Mesenteric fat pad (tissue), 1 donor: Measurements from ENCODE around the gene KHDC3L. TPM values are rescaled to one million over a fixed set of nuclear protein-coding genes. Genes with fewer than 3 reads are reported as not detected.
A peak's percentile ranks its signal among the peaks of the same experiment; 100 is the strongest.

Experiments
- DNase-seq: peaks from one replicate; pipeline ENCODE4 v3.0.0-alpha.2; 2020; ENCODE audit warnings: low spot score
- long read RNA-seq: library from polyadenylated mRNA; unstranded; transcript quantifications from one replicate; pipeline ENCODE4 v2.0.0, GENCODE V29; 2020
- total RNA-seq: library from RNA; stranded (reverse); fragmentation: NEBNext Ultra II Directional; extraction: Animal tissue kit (Norgen Biotek cat#: 25700); gene quantifications from one replicate; pipeline ENCODE4 v1.2.1, GENCODE V29; 2021
- donor health status: DM: yes; HTN: yes; CAD: no.

The KHDC3L gene
- total RNA-seq = not detected
- long read RNA-seq = 0 reads

- peak; percentile 35 for DNase-seq
These were observed at the start of gene KHDC3L for GRCh38 chr6:73362358-73362757. KHDC3L (plus strand) TSS chr6:73362658; CDS start chr6:73362730, 72 bp downstream.

- no peak for DNase-seq
These were observed 47.6 kb upstream of the KHDC3L start for GRCh38 chr6:73314577-73315492.

GRCh38 chr6:73323323-73323722 lies 39.1 kb upstream of the KHDC3L start:
- DNase-seq = no peak

- DNase-seq = no peak
These were observed 36.8 kb upstream of the KHDC3L start for GRCh38 chr6:73325656-73326055.

GRCh38 chr6:73328790-73329189 lies 33.7 kb upstream of the KHDC3L start:
- DNase-seq = no peak

- no peak for DNase-seq
These were observed 33.3 kb upstream of the KHDC3L start for GRCh38 chr6:73329201-73329600.

GRCh38 chr6:73339340-73339739 lies 23.1 kb upstream of the KHDC3L start:
- no peak for DNase-seq

GRCh38 chr6:73340048-73340447 lies 22.4 kb upstream of the KHDC3L start:
- no peak for DNase-seq

- no peak for DNase-seq
These were observed 21.1 kb upstream of the KHDC3L start for GRCh38 chr6:73341335-73341734.

GRCh38 chr6:73342174-73342573 lies 20.3 kb upstream of the KHDC3L start:
- DNase-seq = no peak

GRCh38 chr6:73343164-73343563 lies 19.3 kb upstream of the KHDC3L start:
- DNase-seq = no peak

GRCh38 chr6:73348550-73349204 lies 13.8 kb upstream of the KHDC3L start:
- no peak for DNase-seq

- no peak for DNase-seq
These were observed 13.1 kb upstream of the KHDC3L start for GRCh38 chr6:73349311-73349710.

- DNase-seq = peak; percentile 88
These were observed 8.5 kb upstream of the KHDC3L start, which contains the start of gene DPPA5 for GRCh38 chr6:73353636-73354593. DPPA5 (minus strand) TSS chr6:73354276; CDS start chr6:73354225, 51 bp downstream.

GRCh38 chr6:73362869-73363536 lies 545 bp downstream of the KHDC3L start:
- DNase-seq = peak; percentile 85

- peak; percentile 84 for DNase-seq
These were observed 1.0 kb downstream of the KHDC3L start for GRCh38 chr6:73363537-73363875.

- no peak for DNase-seq
These were observed 1.7 kb downstream of the KHDC3L start for GRCh38 chr6:73364121-73364520.

- DNase-seq = no peak
These were observed 2.1 kb downstream of the KHDC3L start for GRCh38 chr6:73364549-73364948.

- DNase-seq = peak; percentile 78
These were observed 5.4 kb downstream of the KHDC3L start for GRCh38 chr6:73367761-73368355.

- DNase-seq = no peak
These were observed 6.2 kb downstream of the KHDC3L start for GRCh38 chr6:73368675-73369074.
